Jurkat, Clone E6-1 (cell line): ENCODE results near the gene KLK15.

Experiments used
- DNase-seq: peaks from one replicate; pipeline ENCODE4 v3.0.0-alpha.2; 2011; ENCODE audit warnings: low read depth, low spot score
- H3K4me3 ChIP-seq: 2 replicates; pipeline ENCODE4 v1.5.1; 2011; ENCODE audit warnings: mild to moderate bottlenecking, low read length, control low read depth, moderate library complexity

The KLK15 gene

DNA sequence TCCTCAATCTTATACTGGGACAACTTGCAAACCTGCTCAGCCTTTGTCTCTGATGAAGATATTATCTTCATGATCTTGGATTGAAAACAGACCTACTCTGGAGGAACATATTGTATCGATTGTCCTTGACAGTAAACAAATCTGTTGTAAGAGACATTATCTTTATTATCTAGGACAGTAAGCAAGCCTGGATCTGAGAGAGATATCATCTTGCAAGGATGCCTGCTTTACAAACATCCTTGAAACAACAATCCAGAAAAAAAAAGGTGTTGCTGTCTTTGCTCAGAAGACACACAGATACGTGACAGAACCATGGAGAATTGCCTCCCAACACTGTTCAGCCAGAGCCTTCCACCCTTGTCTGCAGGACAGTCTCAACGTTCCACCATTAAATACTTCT lies 17.4 kb upstream of the KLK15 start:
- H3K4me3 ChIP-seq, result no peak overlapping the region
- no peak for DNase-seq

DNA sequence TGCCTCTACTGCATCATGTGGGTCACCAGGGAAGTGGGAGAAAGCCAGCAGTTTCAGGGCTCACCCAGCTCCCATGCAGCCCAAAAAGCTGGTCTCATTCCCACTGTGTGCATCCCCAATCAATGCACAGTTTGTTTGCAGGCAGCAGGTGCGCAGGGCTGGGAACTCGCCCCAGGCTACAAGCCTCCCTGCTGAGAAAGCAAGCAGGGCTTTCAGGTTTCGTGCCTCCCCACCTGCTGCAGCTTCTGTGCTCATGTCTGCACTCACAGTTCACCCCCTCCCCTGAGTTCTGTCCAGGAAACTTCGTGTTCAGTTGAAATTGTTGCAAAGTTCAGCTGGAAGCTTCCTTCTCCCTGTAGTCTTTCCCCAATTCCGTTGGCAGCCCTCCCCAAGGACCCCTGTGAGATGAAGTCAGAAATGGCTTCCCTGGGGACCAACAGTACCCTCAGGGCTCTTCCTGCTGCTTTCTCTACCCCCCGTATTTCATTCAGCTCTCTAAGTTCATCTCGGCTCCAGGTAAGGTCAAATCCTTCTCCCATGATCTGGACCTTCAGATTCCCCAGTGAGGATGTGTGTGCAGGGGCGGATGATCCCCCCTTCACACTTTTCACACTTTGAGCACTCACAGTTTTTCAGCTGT lies 11.0 kb upstream of the KLK15 start:
- no peak overlapping the region for H3K4me3 ChIP-seq
- DNase-seq, result no peak

DNA sequence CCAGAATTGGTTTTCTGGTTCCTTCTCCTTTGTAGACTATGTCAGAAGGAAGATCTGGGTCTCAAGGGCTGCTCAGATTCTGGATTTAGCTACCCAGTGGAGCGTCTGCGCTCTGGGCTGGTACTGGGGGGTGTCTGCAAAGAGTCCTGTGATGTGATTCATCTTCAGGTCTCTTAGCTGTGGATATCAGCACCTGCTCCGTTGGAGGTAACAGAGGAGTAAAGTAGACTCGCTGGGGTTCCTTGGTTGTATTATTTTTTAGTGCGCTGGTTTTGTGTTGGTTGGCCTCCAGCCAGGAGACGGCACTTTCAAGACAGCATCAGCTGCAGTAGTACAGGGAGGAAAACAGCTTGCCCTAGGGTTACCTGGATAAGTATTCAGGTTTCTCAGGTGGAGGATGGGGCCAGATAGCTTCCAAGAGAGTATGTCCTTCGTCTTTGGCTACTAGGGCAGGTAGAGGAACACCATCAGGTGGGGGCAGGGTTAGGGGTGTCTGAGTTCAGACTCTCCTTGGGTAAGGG lies 10.4 kb upstream of the KLK15 start:
- no peak overlapping the region for H3K4me3 ChIP-seq

DNA sequence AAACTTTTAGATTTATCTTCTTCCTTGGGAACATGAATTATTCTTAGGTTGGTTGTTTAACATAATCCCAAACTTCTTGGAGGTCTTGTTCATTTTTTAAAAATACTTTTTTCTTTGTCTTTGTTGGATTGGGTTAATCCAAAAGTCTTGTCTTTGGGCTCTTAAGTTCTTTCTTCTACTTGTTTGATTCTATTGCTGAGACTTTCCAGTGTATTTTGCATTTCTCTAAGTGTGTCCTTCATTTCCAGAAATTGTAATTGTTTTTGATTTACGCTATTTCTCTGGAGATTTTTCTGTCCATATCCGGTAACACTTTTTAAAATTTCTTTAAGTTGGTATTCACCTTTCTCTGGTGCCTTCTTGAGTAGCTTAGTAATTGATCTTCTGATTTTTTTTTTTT lies 9.8 kb upstream of the KLK15 start:
- no peak for DNase-seq
- H3K4me3 ChIP-seq, result no peak overlapping the region

More for the DNA sequence above, 10.4 kb upstream of the KLK15 start:
- DNase-seq, result no peak

DNA sequence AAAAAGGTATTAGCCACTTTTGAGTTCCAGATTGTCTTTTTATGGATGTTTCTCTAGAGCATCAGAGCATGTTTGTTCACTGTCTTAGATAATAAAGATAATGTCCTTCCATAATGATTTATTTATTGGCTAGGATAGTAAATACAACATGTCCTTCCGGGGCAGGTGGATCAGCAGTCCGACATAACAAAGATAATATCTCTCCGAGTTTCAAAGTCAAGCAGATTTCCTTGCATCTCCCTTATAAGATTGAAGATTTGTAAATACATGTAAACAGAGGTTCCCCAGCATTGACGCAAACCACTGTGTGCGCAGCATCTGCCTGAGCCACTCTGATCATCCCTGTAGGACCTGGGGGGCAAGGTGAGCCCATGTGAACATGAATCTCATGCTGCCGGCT lies 8.8 kb upstream of the KLK15 start:
- DNase-seq, result no peak
- H3K4me3 ChIP-seq, result no peak overlapping the region

DNA sequence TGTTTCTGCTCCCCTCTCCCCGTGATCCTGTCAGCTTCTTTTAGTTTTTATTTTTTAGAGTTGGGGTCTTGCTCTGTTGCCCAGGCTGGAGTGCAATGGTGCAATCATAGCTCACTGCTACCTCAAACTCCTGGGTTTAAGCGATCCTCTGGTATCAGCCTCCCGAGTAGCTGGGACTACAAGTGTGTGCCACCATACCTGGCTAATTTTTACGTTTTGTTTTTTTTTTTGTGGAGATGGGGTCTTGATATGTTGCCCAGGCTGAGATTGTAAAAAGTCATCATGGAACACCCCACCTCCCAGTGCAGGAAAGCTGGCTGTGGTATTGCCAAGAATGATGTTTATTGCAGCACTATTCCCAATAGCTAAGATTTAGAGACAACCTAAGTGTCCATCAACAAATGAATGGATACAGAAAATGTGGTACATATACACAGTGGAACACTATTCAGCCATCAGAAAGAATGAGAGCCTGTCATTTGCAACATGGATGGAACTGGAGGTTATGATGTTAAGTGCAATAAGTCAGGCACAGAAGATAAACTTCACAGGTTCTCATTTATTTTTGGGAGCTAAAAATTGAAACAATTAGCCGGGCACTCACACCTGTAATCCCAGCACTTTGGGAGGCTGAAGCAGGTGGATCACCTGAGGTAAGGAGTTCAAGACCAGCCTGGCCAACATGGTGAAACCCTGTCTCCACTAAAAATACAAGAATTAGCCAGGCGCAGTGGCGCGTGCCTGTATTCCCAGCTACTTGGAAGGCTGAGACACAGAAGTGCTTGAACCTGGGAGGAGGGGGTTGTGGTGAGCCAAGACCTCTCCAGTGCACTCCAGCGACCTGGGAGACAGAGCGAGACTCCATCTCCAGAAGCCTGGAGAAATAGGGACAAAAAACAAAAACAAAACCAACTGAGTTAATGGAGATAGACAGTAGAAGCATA lies 6.6 kb upstream of the KLK15 start:
- DNase-seq, result no peak

DNA sequence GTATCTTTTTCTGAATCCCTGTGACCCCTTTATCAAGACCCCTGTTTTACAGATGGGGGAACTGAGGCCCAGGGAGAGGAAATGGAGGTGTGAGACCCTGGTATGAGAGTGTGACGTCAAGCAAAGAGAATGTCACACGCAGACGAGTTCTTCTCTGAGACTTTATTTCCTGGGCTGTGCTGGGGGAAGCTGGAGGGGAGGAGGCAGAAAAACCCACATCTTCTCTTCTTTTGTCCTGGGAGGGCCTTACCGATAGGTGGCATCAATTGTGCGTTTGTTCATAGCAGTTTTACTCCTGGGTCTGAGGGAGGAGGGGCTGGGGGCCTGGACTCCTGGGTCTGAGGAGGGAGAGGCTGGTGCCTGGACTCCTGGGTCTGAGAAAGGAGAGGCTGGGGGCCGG lies 4.9 kb upstream of the KLK15 start:
- peak; percentile 77 for DNase-seq
- H3K4me3 ChIP-seq, result no peak overlapping the region

More for the DNA sequence above, 6.6 kb upstream of the KLK15 start:
- no peak overlapping the region for H3K4me3 ChIP-seq

DNA sequence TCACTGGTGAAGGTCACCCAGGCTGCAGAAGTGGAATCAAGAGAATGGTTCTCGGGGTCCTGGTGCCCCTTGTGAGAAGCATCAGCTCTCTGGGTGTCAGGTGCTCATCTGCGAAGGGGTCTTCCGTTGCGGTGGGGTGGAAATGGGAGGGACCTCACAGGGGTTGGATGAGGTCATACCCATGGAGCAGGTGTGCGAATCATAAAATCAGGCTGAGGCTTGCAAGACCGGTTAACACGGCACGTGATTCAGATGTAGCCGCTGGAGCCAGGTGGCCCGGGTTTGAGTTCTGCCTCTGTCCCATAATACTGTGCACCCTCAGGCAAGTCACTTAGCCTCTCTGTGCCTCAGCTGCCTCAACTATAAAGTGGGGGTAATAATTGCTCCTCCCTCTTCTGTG lies 3.9 kb upstream of the KLK15 start:
- no peak overlapping the region for H3K4me3 ChIP-seq
- peak; percentile 52 for DNase-seq

DNA sequence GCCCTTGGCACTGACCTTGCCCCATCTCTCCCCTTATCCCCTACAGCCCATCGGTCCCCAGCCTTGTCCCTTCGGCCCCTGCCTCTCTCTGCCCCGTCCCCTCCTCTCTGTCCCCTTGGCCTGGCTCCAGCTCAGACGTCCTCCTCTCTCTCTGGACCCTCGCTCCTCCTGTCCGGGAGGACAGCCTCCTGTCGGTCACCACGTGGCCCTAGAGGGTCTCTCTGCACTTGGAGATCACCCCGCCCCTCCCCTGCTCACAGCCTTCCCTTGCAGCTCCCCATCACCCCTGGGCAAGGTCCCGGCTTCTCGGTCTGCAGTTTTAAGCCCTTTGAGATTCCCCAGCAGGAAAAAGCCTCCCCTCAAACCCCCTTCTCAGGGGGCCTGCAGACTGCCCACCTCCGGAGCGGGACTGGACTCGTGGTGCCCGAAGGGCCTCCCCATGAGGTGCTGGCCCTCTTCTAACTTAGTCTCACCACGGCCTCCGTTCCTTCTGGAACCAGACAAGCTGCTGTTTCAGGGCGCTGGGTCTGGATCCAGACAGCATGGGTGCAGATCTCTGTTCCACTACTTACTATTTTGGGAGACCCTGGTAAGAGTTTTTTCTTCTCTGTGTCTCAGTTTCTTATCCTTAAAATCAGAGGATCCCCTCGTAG lies 3.3 kb upstream of the KLK15 start:
- DNase-seq, result no peak
- H3K4me3 ChIP-seq, result peak overlapping the region; percentile 67; the same call in 1 of the 2 replicates

DNA sequence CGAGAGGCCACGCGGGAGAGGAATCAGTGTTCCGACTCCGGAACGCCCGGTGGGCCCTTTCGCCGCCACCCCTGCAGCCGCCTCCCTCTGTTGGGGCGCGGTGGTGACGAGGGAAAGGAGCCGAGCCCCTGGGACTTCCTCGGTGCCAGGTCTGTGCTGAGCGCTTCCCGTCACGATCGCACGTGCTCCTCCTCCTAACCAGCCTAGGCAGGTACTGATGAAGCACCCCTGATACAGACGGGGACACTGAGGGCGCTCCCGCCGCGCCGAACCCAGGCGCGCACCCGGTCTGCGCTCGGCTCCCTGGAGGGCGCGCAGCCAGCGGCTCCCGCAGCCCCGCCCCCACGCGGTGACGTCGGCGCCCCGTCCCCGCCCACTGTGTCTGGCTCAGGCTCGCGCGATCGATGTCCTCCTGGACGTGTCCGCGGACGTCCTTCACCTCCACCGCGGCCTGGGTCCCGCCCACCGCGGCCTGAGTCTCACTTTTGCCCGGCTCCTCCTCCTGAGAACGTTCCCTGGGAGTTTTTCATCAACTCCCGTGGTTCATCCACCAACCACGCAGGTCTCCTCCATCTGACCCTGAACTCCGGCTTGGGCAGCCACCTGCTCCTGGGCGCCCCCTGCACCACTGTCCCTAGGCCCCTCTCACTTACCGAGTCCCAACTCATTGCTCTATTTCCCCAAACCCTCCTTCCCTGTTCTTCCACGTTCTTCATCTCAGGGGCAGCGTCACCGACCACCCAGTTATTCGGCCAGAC lies 2.6 kb upstream of the KLK15 start:
- peak; percentile 49 for DNase-seq
- H3K4me3 ChIP-seq, result peak overlapping the region; percentile 67

DNA sequence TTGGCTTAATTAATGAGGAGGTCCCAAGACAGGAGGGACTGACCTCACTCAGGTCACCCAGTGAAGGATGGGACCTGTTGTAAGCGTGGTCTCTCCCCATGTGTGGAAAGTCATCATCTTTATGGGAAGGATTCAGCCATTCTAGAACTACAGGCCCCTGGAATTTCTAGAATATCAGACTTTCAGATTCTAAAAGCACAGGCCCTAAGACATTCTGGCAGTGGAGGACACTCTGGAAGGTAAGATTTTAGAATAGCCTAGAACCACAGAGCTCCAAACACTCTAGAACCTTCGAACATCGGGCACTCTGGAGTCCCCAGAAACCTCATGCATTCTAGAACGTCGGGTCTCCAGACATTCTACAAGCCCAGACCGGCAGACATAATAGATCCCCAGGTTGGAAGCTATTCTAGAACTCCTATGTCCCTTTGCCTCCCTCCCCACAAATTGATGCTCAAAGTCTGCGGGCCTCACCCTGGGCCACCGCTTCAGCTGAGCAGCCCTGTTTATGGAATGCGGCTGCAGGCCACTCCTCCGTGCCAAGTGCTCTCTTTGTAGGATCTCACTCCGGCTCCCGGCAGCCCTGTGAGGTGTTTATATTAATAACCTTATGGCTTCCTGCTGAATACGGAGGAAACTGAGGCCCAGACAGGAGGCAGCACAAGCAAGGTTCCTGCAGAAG lies 1.9 kb upstream of the KLK15 start:
- no peak for DNase-seq

DNA sequence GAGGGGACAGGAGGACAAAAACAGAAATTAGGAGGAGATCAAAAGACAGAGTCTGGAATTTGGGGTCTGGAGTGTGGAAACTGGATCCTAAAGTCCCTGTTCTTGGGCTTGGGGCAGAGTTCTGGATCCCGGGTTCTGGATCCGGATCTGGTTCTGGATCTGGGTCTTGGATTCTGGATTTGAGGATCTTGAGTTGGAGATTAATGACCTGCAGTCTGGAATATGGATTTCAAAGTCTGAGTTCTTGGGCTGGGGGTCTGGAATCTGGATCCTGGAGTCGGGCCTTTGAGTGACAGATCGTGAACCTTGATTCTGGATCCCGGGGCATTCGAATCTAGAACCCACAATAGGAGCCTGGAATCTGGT lies 411 bp upstream of the KLK15 start:
- DNase-seq, result no peak
- no peak overlapping the region for H3K4me3 ChIP-seq

More for the DNA sequence above, 1.9 kb upstream of the KLK15 start:
- peak overlapping the region; percentile 67 for H3K4me3 ChIP-seq

DNA sequence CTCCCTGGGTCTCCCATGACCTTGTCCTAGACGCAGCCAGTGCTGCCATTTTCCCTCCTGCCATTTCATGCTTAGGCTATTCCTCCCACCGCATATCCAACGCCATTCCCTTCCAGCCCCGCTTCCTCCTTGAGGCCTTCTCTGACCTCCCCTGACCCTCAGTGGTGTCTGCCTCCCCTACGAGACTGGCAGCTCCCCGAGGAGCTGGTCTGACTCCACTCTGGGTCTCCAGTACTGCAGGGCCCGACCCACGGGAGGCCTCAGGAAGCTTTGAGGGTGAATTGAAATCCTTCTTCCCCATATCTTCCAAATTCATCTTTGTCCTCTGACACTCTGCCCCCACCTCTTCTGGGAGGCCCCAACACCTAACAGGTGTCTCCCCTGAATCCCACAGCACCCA lies 708 bp downstream of the KLK15 start:
- no peak overlapping the region for H3K4me3 ChIP-seq
- DNase-seq, result no peak

DNA sequence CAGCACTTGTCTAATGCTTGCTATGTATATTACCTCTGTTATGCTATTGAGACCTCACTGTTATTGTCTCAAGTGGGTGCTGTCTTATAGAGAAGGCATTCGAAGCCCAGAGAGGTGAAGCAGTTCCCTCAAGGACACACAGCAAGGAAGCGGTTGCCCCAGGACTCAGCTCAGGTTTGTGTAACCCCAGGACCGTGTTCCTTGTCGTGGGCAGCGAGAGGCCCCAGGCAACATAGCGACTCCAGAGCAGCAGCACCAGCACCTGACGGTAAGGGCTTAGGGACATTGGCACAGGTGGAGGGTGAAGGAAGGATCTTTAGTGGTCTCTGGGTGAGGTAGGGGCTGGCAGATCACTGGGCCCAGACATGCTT lies 2.4 kb downstream of the KLK15 start:
- DNase-seq, result no peak
- no peak overlapping the region for H3K4me3 ChIP-seq

DNA sequence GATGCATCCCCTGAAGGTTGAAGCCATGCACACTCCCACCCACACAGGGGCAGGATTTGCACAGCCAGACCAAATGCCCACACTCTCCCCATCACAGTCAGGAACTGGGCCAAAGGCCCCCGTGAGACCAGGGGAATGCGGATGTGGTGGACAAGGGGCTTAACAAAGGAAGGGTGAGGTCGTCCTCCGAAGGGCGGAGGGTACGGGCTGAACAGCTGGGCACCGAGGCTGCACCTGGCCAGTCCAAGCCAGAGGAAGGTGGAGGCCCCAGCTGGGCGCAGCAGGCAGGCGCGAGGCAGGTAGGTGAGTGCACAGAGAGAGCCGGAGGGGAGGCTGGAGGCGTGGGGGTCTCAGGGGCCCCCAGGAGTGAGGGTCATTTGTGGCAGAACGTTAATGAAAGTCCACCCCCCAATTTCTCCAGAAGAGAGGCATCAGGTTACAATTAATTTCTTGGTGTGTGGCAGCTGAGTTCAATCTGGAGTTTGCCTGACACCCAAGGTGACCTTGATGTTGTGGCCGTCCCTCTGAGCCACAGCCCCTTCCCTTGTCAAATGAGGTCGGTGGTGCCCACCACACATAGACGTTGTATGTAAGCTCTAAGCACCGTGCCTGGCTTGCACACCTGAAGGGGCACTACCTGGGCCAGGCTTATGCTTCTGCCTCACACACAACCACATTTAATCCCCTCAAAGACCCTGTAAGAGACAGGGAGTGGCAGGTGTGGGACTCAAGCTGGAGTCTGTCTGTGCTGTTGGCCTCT lies 2.9 kb downstream of the KLK15 start:
- H3K4me3 ChIP-seq, result no peak overlapping the region
- DNase-seq, result no peak

DNA sequence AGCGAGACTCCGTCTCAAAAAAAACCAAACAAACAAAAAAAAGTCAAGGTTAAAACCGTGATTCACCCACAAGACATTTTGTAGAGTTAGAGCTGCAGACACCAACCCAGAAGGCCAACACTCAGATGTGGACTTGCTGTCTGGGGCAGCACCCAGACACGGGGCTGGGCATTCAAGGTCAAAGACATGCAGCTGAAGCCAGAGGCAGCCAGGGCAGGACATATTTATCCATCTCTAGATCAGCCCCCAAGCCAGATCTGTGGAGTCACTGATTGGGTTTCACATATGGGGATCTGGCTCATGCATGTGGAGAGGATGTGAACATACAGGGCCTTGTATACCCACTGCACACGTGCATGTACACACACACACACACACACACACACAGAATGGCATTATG lies 3.6 kb downstream of the KLK15 start:
- no peak for DNase-seq
- no peak overlapping the region for H3K4me3 ChIP-seq

DNA sequence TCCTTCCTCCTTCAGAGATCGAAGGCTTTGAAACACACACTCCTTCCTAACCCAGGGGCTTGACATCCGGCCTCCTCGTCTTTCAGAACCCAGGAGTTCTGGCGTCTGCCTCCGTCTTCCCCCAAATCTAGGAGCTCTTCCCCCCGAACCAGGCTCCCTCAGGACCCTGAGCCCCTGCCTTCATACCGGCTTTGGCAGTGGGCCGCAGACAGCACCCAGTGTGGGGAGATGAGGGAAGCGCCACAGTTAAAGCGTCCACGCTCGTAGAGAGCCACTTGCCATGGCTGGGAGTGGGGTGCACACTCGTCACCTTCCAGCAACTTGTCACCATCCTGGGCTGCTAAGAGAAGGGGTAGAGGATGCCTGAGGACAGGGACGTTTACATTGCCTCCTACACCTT lies 5.9 kb downstream of the KLK15 start:
- DNase-seq, result no peak
- no peak overlapping the region for H3K4me3 ChIP-seq
